GM12878 (cell line): Measurements from ENCODE around the gene B3GALT6. TPM values are rescaled to one million over a fixed set of nuclear protein-coding genes. Genes with fewer than 3 reads are reported as not detected.

Source experiments
- ATAC-seq: fragments of 200-7000 bp; cut with Tn5 transposase; 3 replicates; pipeline ENCODE4 v1.9.1; 2020; ENCODE audit warnings: mild to moderate bottlenecking, moderate library complexity
- BruUV-seq: library from RNA; stranded (reverse); fragments of 400-500 nt; replicated peaks from 2 replicates; lab custom pipeline; 2021; lab: Mats Ljungman, UMichigan
- CTCF ChIA-PET: fragments of 300-600 bp; sonication (Branson Sonifier 250); formaldehyde crosslinking; extraction: SDS; loops from one replicate; lab custom pipeline; 2021; ENCODE audit warnings: inconsistent platforms; lab: Yijun Ruan, JAX
- POLR2A ChIA-PET: fragments of 350-600 bp; formaldehyde crosslinking; extraction: SDS; loops from one replicate; lab custom pipeline; 2021; ENCODE audit warnings: inconsistent platforms; lab: Charles Lee
- RAD21 ChIA-PET: fragments of 300-600 bp; sonication (Branson Sonifier 250); formaldehyde crosslinking; loops from one replicate; lab custom pipeline; 2023; ENCODE audit warnings: antibody characterized with exemption; ENCODE audit not compliant: unreplicated experiment; lab: Charles Lee
- SMC1A ChIA-PET: fragments of 300-600 bp; sonication (Branson Sonifier 250); formaldehyde crosslinking; loops from one replicate; lab custom pipeline; 2023; ENCODE audit not compliant: unreplicated experiment, uncharacterized antibody; lab: Charles Lee
- DNase-seq: peaks from one replicate; pipeline ENCODE4 v3.0.0-alpha.2; 2011; ENCODE audit warnings: low read depth, low spot score
- FAIRE-seq: peaks from 3 replicates; lab custom pipeline; 2011; peaks lifted over from hg19 to GRCh38; lab: Jason Lieb, UNC
- H2AFZ ChIP-seq: 2 replicates; pipeline ENCODE4 v1.6.0; 2011; ENCODE audit warnings: low read depth, low read length, control low read depth; ENCODE audit not compliant: control insufficient read depth
- H3K27ac ChIP-seq: 2 replicates; pipeline ENCODE4 v1.5.1; 2011; ENCODE audit warnings: control low read depth; ENCODE audit not compliant: control insufficient read depth, insufficient read depth
- H3K27me3 ChIP-seq, 2 experiments: replicated peaks in 1 of 2; 2 replicates each; pipeline versions ENCODE4 v1.6.0 to v1.6.1; 2011; ENCODE audit warnings: low read length in 1 of 2; ENCODE audit not compliant: control insufficient read depth in 2 of 2, insufficient read depth in 2 of 2
- H3K36me3 ChIP-seq, 2 experiments: 2 replicates each; pipeline ENCODE4 v1.5.1; 2011; ENCODE audit warnings: low read length in 1 of 2; ENCODE audit not compliant: control insufficient read depth in 2 of 2, insufficient read depth in 2 of 2
- H3K4me1 ChIP-seq: 2 replicates; pipeline ENCODE4 v1.6.1; 2011; ENCODE audit warnings: mild to moderate bottlenecking, low read length, moderate library complexity, mixed read lengths; ENCODE audit not compliant: control insufficient read depth, insufficient read depth
- H3K4me2 ChIP-seq: 2 replicates; pipeline ENCODE4 v1.6.0; 2011; ENCODE audit warnings: control low read depth; ENCODE audit not compliant: control insufficient read depth, insufficient read depth
- H3K4me3 ChIP-seq: fragments of 200-600 bp; sonication (generic); 2 replicates; pipeline ENCODE4 v1.5.1; 2016
- H3K79me2 ChIP-seq: 2 replicates; pipeline ENCODE4 v1.6.0; 2011; ENCODE audit warnings: low read length; ENCODE audit not compliant: control insufficient read depth, insufficient read depth
- H3K9ac ChIP-seq: 2 replicates; pipeline ENCODE4 v1.8.0; 2011; ENCODE audit warnings: low read length, control low read depth, mixed read lengths; ENCODE audit not compliant: control insufficient read depth, insufficient read depth
- H3K9me3 ChIP-seq: replicated peaks from 3 replicates; pipeline ENCODE4 v1.5.1; 2011; ENCODE audit warnings: mild to moderate bottlenecking, low read length; ENCODE audit not compliant: control insufficient read depth, insufficient read depth
- H4K20me1 ChIP-seq: 2 replicates; pipeline ENCODE4 v1.6.0; 2011; ENCODE audit not compliant: control insufficient read depth, insufficient read depth
- BRCA1 ChIP-seq: IDR thresholded peaks from 2 replicates; pipeline ENCODE4 v1.6.1; 2011; ENCODE audit warnings: low read depth, low read length, improper control_type of control experiment
- EZH2 ChIP-seq: IDR thresholded peaks from 2 replicates; pipeline ENCODE4 v1.6.1; 2012; ENCODE audit warnings: low read depth, mild to moderate bottlenecking, control low read depth, inconsistent platforms, low read length, borderline replicate concordance; ENCODE audit not compliant: control insufficient read depth
- IKZF1 ChIP-seq: fragments of 450-650 bp; conservative IDR thresholded peaks from 2 replicates; pipeline ENCODE4 v1.6.1; 2017; ENCODE audit warnings: antibody characterized with exemption, mild to moderate bottlenecking
- KDM1A ChIP-seq: fragments of 200-600 bp; sonication (generic); IDR thresholded peaks from 2 replicates; pipeline ENCODE4 v1.6.1; 2016; ENCODE audit warnings: borderline replicate concordance
- MXI1 ChIP-seq: fragments of 150-350 bp; IDR thresholded peaks from 2 replicates; pipeline ENCODE4 v1.6.1; 2011; ENCODE audit warnings: low read depth, mild to moderate bottlenecking, inconsistent platforms, low read length, improper control_type of control experiment
- NFYA ChIP-seq: IDR thresholded peaks from 2 replicates; pipeline ENCODE4 v1.6.1; 2011; ENCODE audit warnings: low read depth, mild to moderate bottlenecking, low read length, improper control_type of control experiment, borderline replicate concordance
- POLR2AphosphoS2 ChIP-seq: IDR thresholded peaks from 2 replicates; pipeline ENCODE4 v1.6.1; 2011; ENCODE audit warnings: low read depth, mild to moderate bottlenecking, low read length, improper control_type of control experiment, moderate library complexity
- POU2F2 ChIP-seq: IDR thresholded peaks from 3 replicates; pipeline ENCODE4 v1.6.1; 2011; ENCODE audit warnings: low read depth, mild to moderate bottlenecking, low read length, borderline replicate concordance
- TCF3 ChIP-seq: IDR thresholded peaks from 2 replicates; pipeline ENCODE4 v1.6.1; 2012; ENCODE audit warnings: low read depth, mild to moderate bottlenecking, low read length, borderline replicate concordance; ENCODE audit not compliant: insufficient read depth
- ZNF207 ChIP-seq: fragments of 450-650 bp; IDR thresholded peaks from 2 replicates; pipeline ENCODE4 v1.6.1; 2014; ENCODE audit warnings: antibody characterized with exemption, mild to moderate bottlenecking, borderline replicate concordance
- ZNF384 ChIP-seq: IDR thresholded peaks from 2 replicates; pipeline ENCODE4 v1.6.1; 2012; ENCODE audit warnings: low read depth, mild to moderate bottlenecking, low read length, improper control_type of control experiment, borderline replicate concordance
- WGBS: methylation state at CpG from one replicate; pipeline ENCODE4 v1.1.6; 2016; ENCODE audit warnings: low lambda C conversion rate; ENCODE audit not compliant: insufficient replicate concordance, insufficient coverage; ENCODE audit errors: missing lambda C conversion rate; 5-methylcytosine and 5-hydroxymethylcytosine counted together
- in situ Hi-C: fragments of 300-500 bp; cut with MboI; formaldehyde crosslinking; loops from 9 replicates; pipeline ENCODE4 v1.14.3; 2018; ENCODE audit warnings: mixed read lengths
- intact Hi-C: fragments of 100-400 bp; cut with micrococcal nuclease; formaldehyde crosslinking; loops from one replicate; pipeline ENCODE4 v1.14.2; 2022; ENCODE audit not compliant: unreplicated experiment
- polyA plus RNA-seq, 11 experiments: library from polyadenylated mRNA; depleted of rRNA in 4 of 11; unstranded in 6 of 11; stranded (reverse) in 5 of 11; fragments of >200 nt; fragmentation: Nextera tagmentation in 4 of 11; fragmentation: Illumina TruSeq in 1 of 11; extraction: Ambion mirVana in 4 of 11; extraction: Trizol in 1 of 11; gene quantifications; 1 replicate in 1 of 11; 2 replicates in 10 of 11; pipeline versions ENCODE4 v1.2.1 to v1.2.3, GENCODE V29; 2011 to 2016; ENCODE audit warnings: inconsistent platforms in 2 of 11, missing spikeins in 2 of 11, low read depth in 1 of 11
- total RNA-seq, 4 experiments: library from RNA; depleted of rRNA in 3 of 4; stranded (reverse); fragments of >200 nt in 3 of 4; fragmentation: Illumina TruSeq in 1 of 4; extraction: Trizol in 1 of 4; gene quantifications; 2 replicates each; pipeline versions ENCODE4 v1.2.1 to v1.2.3, GENCODE V29; 2013 to 2021
- TF ChIP-seq, protein P1 (sequence below): fragments of 450-650 bp; IDR thresholded peaks from 2 replicates; pipeline ENCODE4 v1.6.1; 2017; ENCODE audit warnings: borderline replicate concordance
- TF ChIP-seq, protein P2 (sequence below): IDR thresholded peaks from 2 replicates; pipeline ENCODE4 v1.6.1; 2011; ENCODE audit warnings: low read depth, mild to moderate bottlenecking, low read length, moderate library complexity, borderline replicate concordance; ENCODE audit errors: extremely low read depth
- TF ChIP-seq, protein P3 (sequence below): fragments of 450-650 bp; IDR thresholded peaks from 2 replicates; pipeline ENCODE4 v1.6.1; 2016; ENCODE audit warnings: mild to moderate bottlenecking, moderate library complexity, borderline replicate concordance
- TF ChIP-seq, protein P4 (sequence below): fragments of 450-650 bp; formaldehyde crosslinking; IDR thresholded peaks from 2 replicates; pipeline ENCODE4 v1.4.0; 2020; ENCODE audit warnings: mild to moderate bottlenecking, moderate library complexity

The B3GALT6 gene
- total and polyA plus RNA-seq, 10 of the 15 experiments (the other 5 are each of a cell fraction or from before 2014, with no cell fraction given), result 0.53 to 20.8 (median 4.5) TPM

DNA sequence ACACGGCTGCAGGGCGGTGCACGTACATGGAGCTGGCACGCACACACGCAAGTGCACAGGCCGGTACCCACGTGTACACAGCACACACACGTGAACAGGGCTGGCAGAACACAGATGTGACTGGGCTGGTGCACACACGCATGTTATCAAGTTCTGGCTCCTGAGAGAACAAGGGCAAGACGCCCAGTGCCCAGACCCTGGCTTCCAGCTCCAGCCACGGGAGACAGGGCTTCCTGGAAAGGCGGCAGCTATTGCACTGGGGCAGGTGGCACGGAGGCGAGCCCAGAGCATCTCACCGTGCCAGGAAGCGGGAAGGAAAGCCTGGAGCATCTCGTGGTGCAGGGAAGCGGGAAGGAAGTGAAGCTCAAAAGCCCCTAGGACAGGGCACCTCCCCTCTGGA is 6.1 kb upstream of the B3GALT6 start:
- Histone ChIP-seq H3K27me3 (no peaks in the 10 kb centered on the region), H3K36me3 (peaks cover 7 to 42% of the 10 kb centered on the region in 2 experiments; a peak in 3 of 4 replicates), H2AFZ (no peak overlapping the region), H3K9ac (no peak overlapping the region), H3K4me2 (no peak overlapping the region), H3K4me1 (peaks cover 4% of the 10 kb centered on the region), H3K79me2 (peaks cover 34% of the 10 kb centered on the region), H3K9me3 (no peaks in the 10 kb centered on the region), H4K20me1 (no peaks in the 10 kb centered on the region), H3K27ac (no peak overlapping the region), H3K4me3 (no peak overlapping the region)
- ChIA-PET CTCF (no interaction called here), SMC1A (no interaction called here), RAD21 (no interaction called here), POLR2A (interaction anchor here (0.5 kb wide), 1 partner anchor 39 kb away, joined by 3 read pairs; no protein-coding TSS in a partner anchor)
- no peak for FAIRE-seq
- BruUV-seq, result no TSS peak
- WGBS, result 94% methylated on average over 18 of the region's 18 CpGs
- no peak for DNase-seq
- intact Hi-C loops, result no loop called here
- in situ Hi-C loops, result no loop called here
- no peak for ATAC-seq
- TF ChIP-seq KDM1A (no peak), TCF3 (no peak), ZNF384 (no peak), ZNF207 (no peak), POU2F2 (no peak), MXI1 (no peak), IKZF1 (no peak), NFYA (no peak), POLR2AphosphoS2 (no peak), EZH2 (no peak), BRCA1 (no peak)
- TF ChIP-seq, protein P1, sequence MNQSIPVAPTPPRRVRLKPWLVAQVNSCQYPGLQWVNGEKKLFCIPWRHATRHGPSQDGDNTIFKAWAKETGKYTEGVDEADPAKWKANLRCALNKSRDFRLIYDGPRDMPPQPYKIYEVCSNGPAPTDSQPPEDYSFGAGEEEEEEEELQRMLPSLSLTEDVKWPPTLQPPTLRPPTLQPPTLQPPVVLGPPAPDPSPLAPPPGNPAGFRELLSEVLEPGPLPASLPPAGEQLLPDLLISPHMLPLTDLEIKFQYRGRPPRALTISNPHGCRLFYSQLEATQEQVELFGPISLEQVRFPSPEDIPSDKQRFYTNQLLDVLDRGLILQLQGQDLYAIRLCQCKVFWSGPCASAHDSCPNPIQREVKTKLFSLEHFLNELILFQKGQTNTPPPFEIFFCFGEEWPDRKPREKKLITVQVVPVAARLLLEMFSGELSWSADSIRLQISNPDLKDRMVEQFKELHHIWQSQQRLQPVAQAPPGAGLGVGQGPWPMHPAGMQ, result no peak
- TF ChIP-seq, protein P2, sequence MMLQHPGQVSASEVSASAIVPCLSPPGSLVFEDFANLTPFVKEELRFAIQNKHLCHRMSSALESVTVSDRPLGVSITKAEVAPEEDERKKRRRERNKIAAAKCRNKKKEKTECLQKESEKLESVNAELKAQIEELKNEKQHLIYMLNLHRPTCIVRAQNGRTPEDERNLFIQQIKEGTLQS, result no peak
- TF ChIP-seq, protein P3, sequence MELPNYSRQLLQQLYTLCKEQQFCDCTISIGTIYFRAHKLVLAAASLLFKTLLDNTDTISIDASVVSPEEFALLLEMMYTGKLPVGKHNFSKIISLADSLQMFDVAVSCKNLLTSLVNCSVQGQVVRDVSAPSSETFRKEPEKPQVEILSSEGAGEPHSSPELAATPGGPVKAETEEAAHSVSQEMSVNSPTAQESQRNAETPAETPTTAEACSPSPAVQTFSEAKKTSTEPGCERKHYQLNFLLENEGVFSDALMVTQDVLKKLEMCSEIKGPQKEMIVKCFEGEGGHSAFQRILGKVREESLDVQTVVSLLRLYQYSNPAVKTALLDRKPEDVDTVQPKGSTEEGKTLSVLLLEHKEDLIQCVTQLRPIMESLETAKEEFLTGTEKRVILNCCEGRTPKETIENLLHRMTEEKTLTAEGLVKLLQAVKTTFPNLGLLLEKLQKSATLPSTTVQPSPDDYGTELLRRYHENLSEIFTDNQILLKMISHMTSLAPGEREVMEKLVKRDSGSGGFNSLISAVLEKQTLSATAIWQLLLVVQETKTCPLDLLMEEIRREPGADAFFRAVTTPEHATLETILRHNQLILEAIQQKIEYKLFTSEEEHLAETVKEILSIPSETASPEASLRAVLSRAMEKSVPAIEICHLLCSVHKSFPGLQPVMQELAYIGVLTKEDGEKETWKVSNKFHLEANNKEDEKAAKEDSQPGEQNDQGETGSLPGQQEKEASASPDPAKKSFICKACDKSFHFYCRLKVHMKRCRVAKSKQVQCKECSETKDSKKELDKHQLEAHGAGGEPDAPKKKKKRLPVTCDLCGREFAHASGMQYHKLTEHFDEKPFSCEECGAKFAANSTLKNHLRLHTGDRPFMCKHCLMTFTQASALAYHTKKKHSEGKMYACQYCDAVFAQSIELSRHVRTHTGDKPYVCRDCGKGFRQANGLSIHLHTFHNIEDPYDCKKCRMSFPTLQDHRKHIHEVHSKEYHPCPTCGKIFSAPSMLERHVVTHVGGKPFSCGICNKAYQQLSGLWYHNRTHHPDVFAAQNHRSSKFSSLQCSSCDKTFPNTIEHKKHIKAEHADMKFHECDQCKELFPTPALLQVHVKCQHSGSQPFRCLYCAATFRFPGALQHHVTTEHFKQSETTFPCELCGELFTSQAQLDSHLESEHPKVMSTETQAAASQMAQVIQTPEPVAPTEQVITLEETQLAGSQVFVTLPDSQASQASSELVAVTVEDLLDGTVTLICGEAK, result no peak
- TF ChIP-seq, protein P4, sequence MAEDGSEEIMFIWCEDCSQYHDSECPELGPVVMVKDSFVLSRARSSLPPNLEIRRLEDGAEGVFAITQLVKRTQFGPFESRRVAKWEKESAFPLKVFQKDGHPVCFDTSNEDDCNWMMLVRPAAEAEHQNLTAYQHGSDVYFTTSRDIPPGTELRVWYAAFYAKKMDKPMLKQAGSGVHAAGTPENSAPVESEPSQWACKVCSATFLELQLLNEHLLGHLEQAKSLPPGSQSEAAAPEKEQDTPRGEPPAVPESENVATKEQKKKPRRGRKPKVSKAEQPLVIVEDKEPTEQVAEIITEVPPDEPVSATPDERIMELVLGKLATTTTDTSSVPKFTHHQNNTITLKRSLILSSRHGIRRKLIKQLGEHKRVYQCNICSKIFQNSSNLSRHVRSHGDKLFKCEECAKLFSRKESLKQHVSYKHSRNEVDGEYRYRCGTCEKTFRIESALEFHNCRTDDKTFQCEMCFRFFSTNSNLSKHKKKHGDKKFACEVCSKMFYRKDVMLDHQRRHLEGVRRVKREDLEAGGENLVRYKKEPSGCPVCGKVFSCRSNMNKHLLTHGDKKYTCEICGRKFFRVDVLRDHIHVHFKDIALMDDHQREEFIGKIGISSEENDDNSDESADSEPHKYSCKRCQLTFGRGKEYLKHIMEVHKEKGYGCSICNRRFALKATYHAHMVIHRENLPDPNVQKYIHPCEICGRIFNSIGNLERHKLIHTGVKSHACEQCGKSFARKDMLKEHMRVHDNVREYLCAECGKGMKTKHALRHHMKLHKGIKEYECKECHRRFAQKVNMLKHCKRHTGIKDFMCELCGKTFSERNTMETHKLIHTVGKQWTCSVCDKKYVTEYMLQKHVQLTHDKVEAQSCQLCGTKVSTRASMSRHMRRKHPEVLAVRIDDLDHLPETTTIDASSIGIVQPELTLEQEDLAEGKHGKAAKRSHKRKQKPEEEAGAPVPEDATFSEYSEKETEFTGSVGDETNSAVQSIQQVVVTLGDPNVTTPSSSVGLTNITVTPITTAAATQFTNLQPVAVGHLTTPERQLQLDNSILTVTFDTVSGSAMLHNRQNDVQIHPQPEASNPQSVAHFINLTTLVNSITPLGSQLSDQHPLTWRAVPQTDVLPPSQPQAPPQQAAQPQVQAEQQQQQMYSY, result no peak
